K562 (cell line): Measurements from ENCODE around the gene LSM4. TPM values are rescaled to one million over a fixed set of nuclear protein-coding genes. Genes with fewer than 3 reads are reported as not detected.

Experiments used
- ATAC-seq: fragments of 200-7000 bp; cut with Tn5 transposase; 3 replicates; pipeline ENCODE4 v1.9.1; 2020; ENCODE audit warnings: moderate library complexity
- BruUV-seq: library from RNA; stranded (reverse); fragments of 400-500 nt; replicated peaks from 2 replicates; lab custom pipeline; 2021; lab: Mats Ljungman, UMichigan
- CTCF ChIA-PET: fragments of 300-600 bp; formaldehyde crosslinking; extraction: SDS; loops from one replicate; lab custom pipeline; 2021; ENCODE audit warnings: low intra/inter-chr PET ratio; lab: Yijun Ruan, JAX
- POLR2A ChIA-PET: fragments of 300-600, 350-650 bp; sonication (Branson Sonifier 250); formaldehyde crosslinking; extraction: SDS; loops from one replicate; lab custom pipeline; 2021; ENCODE audit warnings: antibody characterized with exemption, inconsistent platforms; lab: Yijun Ruan, JAX
- DNase-seq, 4 experiments: peaks; one replicate each; pipeline versions ENCODE4 v3.0.0 to v3.0.0-alpha.2; 2011 to 2018; ENCODE audit warnings: low spot score in 3 of 4, mixed read lengths in 3 of 4; ENCODE audit errors: extremely low read depth in 1 of 4
- FAIRE-seq: peaks from 2 replicates; lab custom pipeline; 2011; peaks lifted over from hg19 to GRCh38; lab: Jason Lieb, UNC
- H2AFZ ChIP-seq: 2 replicates; pipeline ENCODE4 v1.6.0; 2011; ENCODE audit warnings: low read depth, low read length, control low read depth, inconsistent platforms
- H3K27ac ChIP-seq: fragments of 200-600 bp; 3 replicates; pipeline ENCODE4 v1.8.0; 2011; ENCODE audit warnings: low read depth, mild to moderate bottlenecking, control low read depth, inconsistent platforms, low read length, moderate library complexity, mixed read lengths; ENCODE audit errors: extremely low read depth
- H3K27me3 ChIP-seq, 2 experiments: fragments of 300-600 bp in 1 of 2; 2 replicates in 1 of 2; 3 replicates in 1 of 2; pipeline versions ENCODE4 v1.6.0 to v1.8.0; 2011; ENCODE audit warnings: inconsistent platforms in 2 of 2, low read length in 2 of 2, mild to moderate bottlenecking in 1 of 2, mixed read lengths in 1 of 2, moderate library complexity in 1 of 2; ENCODE audit not compliant: control insufficient read depth in 2 of 2, insufficient read depth in 2 of 2
- H3K36me3 ChIP-seq: fragments of 300-600 bp; 3 replicates; pipeline ENCODE4 v1.8.0; 2011; ENCODE audit warnings: mild to moderate bottlenecking, low read length, inconsistent platforms; ENCODE audit not compliant: control insufficient read depth, insufficient read depth
- H3K4me1 ChIP-seq, 2 experiments: fragments of 200-600 bp in 1 of 2; replicated peaks in 1 of 2; 2 replicates in 1 of 2; 3 replicates in 1 of 2; pipeline versions ENCODE4 v1.5.1 to v1.8.0; 2011; ENCODE audit warnings: inconsistent platforms in 2 of 2, low read length in 2 of 2, mild to moderate bottlenecking in 1 of 2, mixed read lengths in 1 of 2, moderate library complexity in 1 of 2; ENCODE audit not compliant: control insufficient read depth in 2 of 2, insufficient read depth in 2 of 2
- H3K4me2 ChIP-seq: 2 replicates; pipeline ENCODE4 v1.6.1; 2011; ENCODE audit warnings: low read length, control low read depth, inconsistent platforms, mixed read lengths; ENCODE audit not compliant: insufficient read depth
- H3K4me3 ChIP-seq: fragments of 200-600 bp; sonication (generic), shearing (Covaris generic); 2 replicates; pipeline ENCODE4 v1.5.1; 2016; ENCODE audit warnings: control low read depth, inconsistent platforms
- H3K79me2 ChIP-seq: fragments of 200-600 bp; 3 replicates; pipeline ENCODE4 v1.8.0; 2011; ENCODE audit warnings: low read length, inconsistent platforms; ENCODE audit not compliant: control insufficient read depth, insufficient read depth
- H3K9ac ChIP-seq, 2 experiments: 2 replicates each; pipeline versions ENCODE4 v1.6.0 to v1.6.1; 2011; ENCODE audit warnings: low read depth in 2 of 2, low read length in 2 of 2, control low read depth in 1 of 2, inconsistent platforms in 1 of 2, mild to moderate bottlenecking in 1 of 2, mixed read lengths in 1 of 2; ENCODE audit not compliant: insufficient read depth in 1 of 2
- H3K9me1 ChIP-seq: one replicate; pipeline ENCODE4 v1.6.0; 2011; ENCODE audit warnings: inconsistent platforms, mild to moderate bottlenecking, low read length, moderate library complexity; ENCODE audit not compliant: control insufficient read depth, insufficient read depth
- H3K9me3 ChIP-seq: replicated peaks from 2 replicates; pipeline ENCODE4 v1.5.1; 2011; ENCODE audit warnings: low read depth, low read length, inconsistent platforms; ENCODE audit not compliant: control insufficient read depth, insufficient read depth
- H4K20me1 ChIP-seq: replicated peaks from 2 replicates; pipeline ENCODE4 v1.6.1; 2011; ENCODE audit warnings: low read length, inconsistent platforms, mixed read lengths; ENCODE audit not compliant: control insufficient read depth, insufficient read depth
- FOXK2 ChIP-seq, 2 experiments: fragments of 450-650 bp; IDR thresholded peaks in 1 of 2; conservative IDR thresholded peaks in 1 of 2; 2 replicates each; pipeline ENCODE4 v1.6.1; 2016; ENCODE audit warnings: low read depth in 2 of 2, mild to moderate bottlenecking in 1 of 2
- MAFK ChIP-seq: IDR thresholded peaks from 2 replicates; pipeline ENCODE4 v1.6.1; 2011; ENCODE audit warnings: low read length, improper control_type of control experiment
- POLR2G ChIP-seq: fragments of 200-400 bp; formaldehyde crosslinking; IDR thresholded peaks from 2 replicates; pipeline ENCODE4 v1.6.1; 2017; ENCODE audit warnings: low read depth, mild to moderate bottlenecking, antibody characterized with exemption, low read length, moderate library complexity
- ZNF586 ChIP-seq: fragments of 450-650 bp; formaldehyde crosslinking; conservative IDR thresholded peaks from 2 replicates; pipeline ENCODE4 v1.4.0; 2020; ENCODE audit warnings: mild to moderate bottlenecking, moderate library complexity
- WGBS: fragments of 100-300 bp; shearing (Covaris generic); methylation state at CpG from one replicate; pipeline ENCODE4 v1.1.6; 2016; ENCODE audit warnings: low coverage, mixed read lengths; ENCODE audit not compliant: insufficient coverage; ENCODE audit errors: missing lambda C conversion rate; 5-methylcytosine and 5-hydroxymethylcytosine counted together
- in situ Hi-C: fragments of 300-500 bp; cut with MboI; formaldehyde crosslinking; loops from 4 replicates; pipeline ENCODE4 v1.15.0; 2018; ENCODE audit warnings: inconsistent platforms, mixed read lengths
- intact Hi-C: fragments of 100-400 bp; cut with micrococcal nuclease; formaldehyde crosslinking; loops from 2 replicates; pipeline ENCODE4 v1.14.2; 2022
- polyA plus RNA-seq, 8 experiments: library from polyadenylated mRNA; depleted of rRNA in 4 of 8; stranded (reverse) in 5 of 8; unstranded in 3 of 8; fragments of >200 nt; fragmentation: Nextera tagmentation in 2 of 8; fragmentation: Illumina TruSeq in 1 of 8; extraction: Ambion mirVana in 2 of 8; extraction: Trizol in 1 of 8; gene quantifications; 2 replicates each; pipeline versions ENCODE4 v1.2.1 to v1.2.3, GENCODE V29; 2011 to 2014; ENCODE audit warnings: inconsistent platforms in 1 of 8, missing spikeins in 1 of 8
- total RNA-seq, 7 experiments: library from RNA; depleted of rRNA in 6 of 7; stranded (reverse); fragments of >200 nt in 6 of 7; fragmentation: Illumina TruSeq in 2 of 7; extraction: Trizol in 2 of 7; gene quantifications; 2 replicates each; pipeline versions ENCODE4 v1.2.1 to v1.2.3, GENCODE V29; 2011 to 2021; ENCODE audit warnings: low replicate concordance in 1 of 7

LSM4 gene
- total and polyA plus RNA-seq, 9 of the 15 experiments (the other 6 are each of a cell fraction or from before 2014, with no cell fraction given): 11.9 to 763 (median 202) TPM

- Histone ChIP-seq H3K4me1 (peaks cover 3 to 68% of the 10 kb centered on the region in 2 experiments; a peak in 4 of 5 replicates), H3K9me3 (no peaks in the 10 kb centered on the region), H4K20me1 (no peaks in the 10 kb centered on the region), H3K27me3 (no peaks in the 10 kb centered on the region), H3K36me3 (peaks cover 95% of the 10 kb centered on the region), H2AFZ (no peak overlapping the region), H3K79me2 (peaks cover 19% of the 10 kb centered on the region), H3K9me1 (no peaks in the 10 kb centered on the region), H3K4me3 (no peak overlapping the region), H3K4me2 (no peak overlapping the region), H3K27ac (no peak overlapping the region), H3K9ac (peak overlapping the region in 1 of 2 experiments; percentile 46; a peak in 2 of 4 replicates)
- DNase-seq: peak in 1 of 4 experiments; percentile 10
- POLR2A ChIA-PET: interaction anchor here (1.0 kb wide), 1 partner anchor 10 kb away, joined by 3 read pairs; no protein-coding TSS in a partner anchor
- TF ChIP-seq MAFK (no peak), FOXK2 (conservative IDR thresholded peaks at IDR 0.05 in 1 of 2, IDR thresholded peaks at IDR 0.05 in 1 of 2; ENCODE audit: low read depth in 2 of 2) (no peak), POLR2G (peak; percentile 36; the same call in 1 of the 2 replicates), ZNF586 (CRISPR knock-in tag) (no peak)
- BruUV-seq: no TSS peak
- in situ Hi-C loops: no loop called here
- CTCF ChIA-PET: no interaction called here
- ATAC-seq: no peak
- no peak for FAIRE-seq
- 87% methylated on average over 23 of the region's 23 CpGs for WGBS
- intact Hi-C loops: no loop called here
Observed at GRCh38 chr19:18310118-18310909, 12.6 kb downstream of the LSM4 start.
